HG03457 (cell line): ENCODE measurements around the gene GPR157.

Source experiments
- ATAC-seq: cut with Tn5 transposase; IDR thresholded peaks from one replicate; pipeline ENCODE4 v1.9.1; 2021; ENCODE audit warnings: moderate number of reproducible peaks; ENCODE audit not compliant: unreplicated experiment

Gene GPR157

GRCh38 chr1:9066945-9067807, 61.7 kb downstream of the GPR157 start:
- ATAC-seq: no peak

GRCh38 chr1:9065213-9065751, 63.6 kb downstream of the GPR157 start:
- ATAC-seq: no peak

GRCh38 chr1:9062846-9063245, 66.1 kb downstream of the GPR157 start:
- no peak for ATAC-seq

GRCh38 chr1:9062021-9062471, 66.9 kb downstream of the GPR157 start:
- ATAC-seq: no peak

- no peak for ATAC-seq
These were observed 67.5 kb downstream of the GPR157 start for GRCh38 chr1:9061252-9061960.

GRCh38 chr1:9059891-9060744, 68.8 kb downstream of the GPR157 start:
- no peak for ATAC-seq

- ATAC-seq: no peak
These were observed 70.4 kb downstream of the GPR157 start for GRCh38 chr1:9058465-9058864.

GRCh38 chr1:9057851-9058250, 71.1 kb downstream of the GPR157 start:
- no peak for ATAC-seq

GRCh38 chr1:9052272-9053049, 76.4 kb downstream of the GPR157 start:
- ATAC-seq: no peak

- ATAC-seq: no peak
These were observed 77.5 kb downstream of the GPR157 start for GRCh38 chr1:9051379-9051778.

- no peak for ATAC-seq
These were observed 78.1 kb downstream of the GPR157 start for GRCh38 chr1:9050803-9051202.
